ENCODE data around the gene RTL3. TPM values are rescaled to one million over a fixed set of nuclear protein-coding genes. Genes with fewer than 3 reads are reported as not detected.

Gene RTL3
- total and polyA plus RNA-seq, 2 experiments from 2014 or later, result not detected

DNA sequence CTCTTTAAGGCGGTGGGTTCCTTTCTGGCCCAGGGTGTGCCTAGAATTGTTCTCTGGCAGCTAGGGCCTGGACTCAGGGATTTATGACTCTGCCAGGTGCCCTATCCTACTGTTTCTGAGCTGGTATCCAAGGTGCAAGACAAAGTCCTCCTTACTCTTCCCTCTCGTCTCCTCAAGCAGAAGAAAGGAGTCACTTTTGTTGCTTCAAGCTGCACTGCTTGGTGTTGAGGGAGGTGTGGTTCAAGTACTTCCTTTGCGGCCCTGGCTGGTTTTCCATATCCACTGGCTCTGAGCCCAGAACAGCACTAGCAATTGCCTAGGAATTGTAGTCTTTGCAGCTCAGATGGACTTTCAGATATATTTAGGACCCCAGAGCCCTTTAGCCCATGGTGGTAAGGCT is 39.3 kb downstream of the RTL3 start:
- H3K4me1 ChIP-seq (ENCODE audit: insufficient read depth), result no peaks in the 10 kb centered on the region
- no peaks in the 10 kb centered on the region for H3K27me3 ChIP-seq
- H3K9me3 ChIP-seq (ENCODE audit: low read depth), result no peaks in the 10 kb centered on the region
- H3K27ac ChIP-seq, result no peak overlapping the region
- H4K20me1 ChIP-seq (ENCODE audit: insufficient read depth, poor library complexity, severe bottlenecking), result no peaks in the 10 kb centered on the region
- H3K9me2 ChIP-seq (replicated peaks; ENCODE audit: insufficient read depth), result no peaks in the 10 kb centered on the region
- no peaks in the 10 kb centered on the region for H3K36me3 ChIP-seq (replicated peaks; ENCODE audit: insufficient read depth, low read depth)
- DNase-seq (ENCODE audit: low spot score), result no peak
- TF ChIP-seq, protein P1, sequence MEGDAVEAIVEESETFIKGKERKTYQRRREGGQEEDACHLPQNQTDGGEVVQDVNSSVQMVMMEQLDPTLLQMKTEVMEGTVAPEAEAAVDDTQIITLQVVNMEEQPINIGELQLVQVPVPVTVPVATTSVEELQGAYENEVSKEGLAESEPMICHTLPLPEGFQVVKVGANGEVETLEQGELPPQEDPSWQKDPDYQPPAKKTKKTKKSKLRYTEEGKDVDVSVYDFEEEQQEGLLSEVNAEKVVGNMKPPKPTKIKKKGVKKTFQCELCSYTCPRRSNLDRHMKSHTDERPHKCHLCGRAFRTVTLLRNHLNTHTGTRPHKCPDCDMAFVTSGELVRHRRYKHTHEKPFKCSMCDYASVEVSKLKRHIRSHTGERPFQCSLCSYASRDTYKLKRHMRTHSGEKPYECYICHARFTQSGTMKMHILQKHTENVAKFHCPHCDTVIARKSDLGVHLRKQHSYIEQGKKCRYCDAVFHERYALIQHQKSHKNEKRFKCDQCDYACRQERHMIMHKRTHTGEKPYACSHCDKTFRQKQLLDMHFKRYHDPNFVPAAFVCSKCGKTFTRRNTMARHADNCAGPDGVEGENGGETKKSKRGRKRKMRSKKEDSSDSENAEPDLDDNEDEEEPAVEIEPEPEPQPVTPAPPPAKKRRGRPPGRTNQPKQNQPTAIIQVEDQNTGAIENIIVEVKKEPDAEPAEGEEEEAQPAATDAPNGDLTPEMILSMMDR (IDR thresholded peaks at IDR 0.05; ENCODE audit: poor library complexity), result no peak
- TF ChIP-seq EZH2phosphoT487 (IDR thresholded peaks at IDR 0.05; ENCODE audit: low read depth, severe bottlenecking, unreplicated experiment) (no peak), EZH2 (IDR thresholded peaks at IDR 0.05; ENCODE audit: borderline replicate concordance) (no peak)
- H3K79me2 ChIP-seq, result no peaks in the 10 kb centered on the region
- no peak overlapping the region for H3K4me2 ChIP-seq
- H3K4me3 ChIP-seq, result no peak overlapping the region
- WGBS (ENCODE audit: low lambda C conversion rate, missing lambda C conversion rate), result 83% methylated on average over 3 of the region's 3 CpGs
- H2AFZ ChIP-seq, result no peak overlapping the region

DNA sequence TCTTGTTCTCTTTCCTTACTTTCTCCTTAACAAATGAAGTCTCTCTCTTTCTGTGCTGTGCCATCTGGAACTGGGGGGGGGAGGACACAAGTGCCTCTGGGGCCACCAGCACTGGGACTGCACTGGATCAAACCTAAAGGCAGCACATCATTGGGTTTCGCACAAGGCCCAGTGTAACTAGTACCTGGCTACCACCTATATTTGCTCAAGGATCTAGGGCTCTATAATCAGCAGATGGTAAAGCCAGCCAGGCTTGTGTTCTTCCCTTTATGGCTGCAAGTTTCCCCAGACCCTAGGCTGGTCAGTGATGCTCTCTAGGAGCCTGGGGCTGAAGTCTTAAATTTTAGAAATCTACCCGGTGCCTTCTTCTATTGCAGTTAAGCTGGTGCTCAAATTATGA is 40.1 kb downstream of the RTL3 start:
- DNase-seq (ENCODE audit: low spot score), result no peak
- Histone ChIP-seq H3K9me2 (replicated peaks; ENCODE audit: insufficient read depth) (no peaks in the 10 kb centered on the region), H3K4me2 (no peak overlapping the region), H3K27ac (no peak overlapping the region), H2AFZ (no peak overlapping the region), H4K20me1 (ENCODE audit: insufficient read depth, poor library complexity, severe bottlenecking) (no peaks in the 10 kb centered on the region), H3K36me3 (replicated peaks; ENCODE audit: insufficient read depth, low read depth) (no peaks in the 10 kb centered on the region), H3K4me1 (ENCODE audit: insufficient read depth) (no peaks in the 10 kb centered on the region), H3K4me3 (no peak overlapping the region), H3K9me3 (ENCODE audit: low read depth) (no peaks in the 10 kb centered on the region), H3K27me3 (no peaks in the 10 kb centered on the region), H3K79me2 (no peaks in the 10 kb centered on the region)
- 86% methylated on average over 2 of the region's 2 CpGs for WGBS (ENCODE audit: low lambda C conversion rate, missing lambda C conversion rate)
- no peak for TF ChIP-seq EZH2 (IDR thresholded peaks at IDR 0.05; ENCODE audit: borderline replicate concordance)
- TF ChIP-seq, protein P1 (IDR thresholded peaks at IDR 0.05; ENCODE audit: poor library complexity), result no peak
- no peak for TF ChIP-seq EZH2phosphoT487 (IDR thresholded peaks at IDR 0.05; ENCODE audit: low read depth, severe bottlenecking, unreplicated experiment)

DNA sequence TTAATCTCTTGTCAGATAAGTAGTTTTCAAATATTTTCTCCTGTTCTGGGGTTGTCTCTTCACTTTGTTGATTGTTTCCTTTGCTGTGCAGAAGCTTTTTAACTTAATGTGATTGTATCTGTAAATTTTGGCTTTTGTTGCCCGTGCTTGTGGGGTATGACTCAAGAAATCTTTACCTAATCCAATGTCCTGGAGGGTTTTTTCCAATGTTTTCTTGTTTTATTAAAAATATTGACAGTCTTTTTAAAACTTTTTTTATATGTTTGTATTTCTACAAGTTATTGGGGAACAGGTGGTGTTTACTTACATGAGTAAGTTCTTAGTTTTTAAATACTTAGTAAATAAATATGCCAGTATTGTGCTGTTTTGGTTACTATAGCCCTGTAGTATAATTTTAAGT is 44.9 kb downstream of the RTL3 start:
- DNase-seq (ENCODE audit: low spot score), result no peak
- no peak overlapping the region for H2AFZ ChIP-seq
- no peaks in the 10 kb centered on the region for H3K4me1 ChIP-seq (ENCODE audit: insufficient read depth)
- no peaks in the 10 kb centered on the region for H3K36me3 ChIP-seq (replicated peaks; ENCODE audit: insufficient read depth, low read depth)
- H3K4me2 ChIP-seq, result no peak overlapping the region
- no peaks in the 10 kb centered on the region for H3K9me2 ChIP-seq (replicated peaks; ENCODE audit: insufficient read depth)
- H3K27ac ChIP-seq, result no peak overlapping the region
- no peaks in the 10 kb centered on the region for H3K9me3 ChIP-seq (ENCODE audit: low read depth)
- H3K4me3 ChIP-seq, result no peak overlapping the region
- H4K20me1 ChIP-seq (ENCODE audit: insufficient read depth, poor library complexity, severe bottlenecking), result no peaks in the 10 kb centered on the region
- WGBS (ENCODE audit: low lambda C conversion rate, missing lambda C conversion rate), result 65% methylated on average over 1 of the region's 1 CpG
- no peaks in the 10 kb centered on the region for H3K27me3 ChIP-seq
- no peaks in the 10 kb centered on the region for H3K79me2 ChIP-seq
- TF ChIP-seq EZH2 (IDR thresholded peaks at IDR 0.05; ENCODE audit: borderline replicate concordance) (no peak), EZH2phosphoT487 (IDR thresholded peaks at IDR 0.05; ENCODE audit: low read depth, severe bottlenecking, unreplicated experiment) (no peak)
- TF ChIP-seq, protein P1 (IDR thresholded peaks at IDR 0.05; ENCODE audit: poor library complexity), result no peak

Other genes with a start within 250 kb of the RTL3 start
- 0.16 and 0.47 TPM in 2 replicates for gene LPAR4, start 88.4 kb upstream of the RTL3 start, total RNA-seq
- 0.23 TPM in 1 of 2 replicates, not detected in the other for gene LPAR4, start 88.4 kb upstream of the RTL3 start, polyA plus RNA-seq

Data from hepatocyte (in vitro differentiated cells).